ENCODE data around the gene EBLN2. TPM values are rescaled to one million over a fixed set of nuclear protein-coding genes. Genes with fewer than 3 reads are reported as not detected.
A peak's percentile ranks its signal among the peaks of the same experiment; 100 is the strongest.

EBLN2 gene
- total RNA-seq, 2 experiments from 2014 or later, result 14.8 to 16.0 TPM

GRCh38 chr3:73100741-73101559, 39.5 kb downstream of the EBLN2 start:
- Histone ChIP-seq H3K27me3 (ENCODE audit: control insufficient read depth in 1 of 2, insufficient read depth in 2 of 2, low read length in 2 of 2) (no peaks in the 10 kb centered on the region), H3K9me3 (ENCODE audit: control insufficient read depth in 1 of 2, insufficient read depth in 1 of 2, low read length in 2 of 2) (peaks cover 0 to 5% of the 10 kb centered on the region in 2 experiments), H3K36me3 (ENCODE audit: insufficient read depth, low read length) (no peaks in the 10 kb centered on the region), H3K4me1 (ENCODE audit: insufficient read depth, low read length) (no peaks in the 10 kb centered on the region), H3K27ac (ENCODE audit: low read depth in 1 of 2, low read length in 2 of 2) (no peak overlapping the region), H3K4me3 (ENCODE audit: low read length) (no peak overlapping the region)
- intact Hi-C loops (cut with DNase I, micrococcal nuclease), result loop anchor here (1.0 to 5.0 kb wide), 2 partner anchors 331 to 401 kb away; no protein-coding TSS in a partner anchor
- peak; percentile 49 to 84 (median 70) for DNase-seq
- peak; percentile 73 for ATAC-seq (ENCODE audit: poor library complexity)
- Mint-ChIP-seq H3K4me3 (no peak overlapping the region), H3K4me1 (ENCODE audit: low read depth) (no peaks in the 10 kb centered on the region), H3K27ac (no peak overlapping the region), H3K27me3 (no peaks in the 10 kb centered on the region), H3K36me3 (ENCODE audit: low read depth) (no peaks in the 10 kb centered on the region), H3K9me3 (no peaks in the 10 kb centered on the region)
- ChIA-PET POLR2A (no interaction called here), CTCF (interaction anchor here (1.2 kb wide), 1 partner anchor 401 kb away, joined by 3 read pairs; no protein-coding TSS in a partner anchor)
- TF ChIP-seq CTCF (IDR thresholded peaks at IDR 0.05), result peak; percentile 91

DNA sequence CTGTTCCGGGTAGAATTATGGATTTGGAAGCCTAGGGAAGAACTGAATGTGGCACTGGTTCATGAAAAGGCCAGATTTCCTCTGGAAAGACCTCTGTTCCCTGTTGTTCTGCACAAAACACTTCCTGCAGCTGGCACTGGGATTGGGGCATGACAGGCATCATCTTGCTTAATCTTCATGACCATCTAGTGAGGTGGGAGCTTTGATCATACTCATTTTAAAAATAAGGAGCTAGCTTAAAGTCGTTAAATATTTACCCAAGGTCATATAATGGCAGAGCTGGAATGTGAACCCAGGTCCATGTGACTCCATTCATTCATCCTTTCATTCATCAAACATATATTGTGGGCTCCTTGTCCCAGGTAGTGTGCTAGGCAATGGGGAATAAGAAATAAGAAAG, 40.4 kb downstream of the EBLN2 start:
- intact Hi-C loops (cut with DNase I, micrococcal nuclease), result loop anchor here (1.0 to 5.0 kb wide), 2 partner anchors 330 to 400 kb away; no protein-coding TSS in a partner anchor
- no peaks in the 10 kb centered on the region for H3K9me3 Mint-ChIP-seq
- H3K36me3 Mint-ChIP-seq (ENCODE audit: low read depth), result no peaks in the 10 kb centered on the region
- Histone ChIP-seq H3K4me3 (ENCODE audit: low read length) (no peak overlapping the region), H3K27me3 (ENCODE audit: control insufficient read depth in 1 of 2, insufficient read depth in 2 of 2, low read length in 2 of 2) (no peaks in the 10 kb centered on the region), H3K4me1 (ENCODE audit: insufficient read depth, low read length) (no peaks in the 10 kb centered on the region), H3K9me3 (ENCODE audit: control insufficient read depth in 1 of 2, insufficient read depth in 1 of 2, low read length in 2 of 2) (peaks cover 0 to 5% of the 10 kb centered on the region in 2 experiments), H3K27ac (ENCODE audit: low read depth in 1 of 2, low read length in 2 of 2) (no peak overlapping the region), H3K36me3 (ENCODE audit: insufficient read depth, low read length) (no peaks in the 10 kb centered on the region)
- ChIA-PET POLR2A (no interaction called here), CTCF (interaction anchor here (1.2 kb wide), 1 partner anchor 401 kb away, joined by 3 read pairs; no protein-coding TSS in a partner anchor)
- no peak overlapping the region for H3K4me3 Mint-ChIP-seq
- DNase-seq, result no peak
- no peak for TF ChIP-seq CTCF (IDR thresholded peaks at IDR 0.05)
- ATAC-seq (ENCODE audit: poor library complexity), result no peak
- H3K27me3 Mint-ChIP-seq, result no peaks in the 10 kb centered on the region
- H3K4me1 Mint-ChIP-seq (ENCODE audit: low read depth), result no peaks in the 10 kb centered on the region
- no peak overlapping the region for H3K27ac Mint-ChIP-seq

GRCh38 chr3:73107215-73107614, 45.8 kb downstream of the EBLN2 start:
- H3K36me3 Mint-ChIP-seq (ENCODE audit: low read depth), result no peaks in the 10 kb centered on the region
- no peak for TF ChIP-seq CTCF (IDR thresholded peaks at IDR 0.05)
- Histone ChIP-seq H3K27ac (ENCODE audit: low read depth in 1 of 2, low read length in 2 of 2) (no peak overlapping the region), H3K27me3 (ENCODE audit: control insufficient read depth in 1 of 2, insufficient read depth in 2 of 2, low read length in 2 of 2) (peaks cover 0 to 8% of the 10 kb centered on the region in 2 experiments), H3K36me3 (ENCODE audit: insufficient read depth, low read length) (no peaks in the 10 kb centered on the region), H3K9me3 (ENCODE audit: control insufficient read depth in 1 of 2, insufficient read depth in 1 of 2, low read length in 2 of 2) (no peaks in the 10 kb centered on the region), H3K4me3 (ENCODE audit: low read length) (no peak overlapping the region), H3K4me1 (ENCODE audit: insufficient read depth, low read length) (no peaks in the 10 kb centered on the region)
- ATAC-seq (ENCODE audit: poor library complexity) (no peak), DNase-seq (no peak)
- POLR2A ChIA-PET, result no interaction called here
- intact Hi-C loops (cut with DNase I, micrococcal nuclease), result no loop called here
- no peak overlapping the region for H3K27ac Mint-ChIP-seq
- no peak overlapping the region for H3K4me3 Mint-ChIP-seq
- no peaks in the 10 kb centered on the region for H3K9me3 Mint-ChIP-seq
- no peaks in the 10 kb centered on the region for H3K4me1 Mint-ChIP-seq (ENCODE audit: low read depth)
- peaks cover 15% of the 10 kb centered on the region for H3K27me3 Mint-ChIP-seq
- CTCF ChIA-PET, result no interaction called here

All from CD4-positive, alpha-beta T cell (primary cell).